GM23338 (cell line): ENCODE measurements around the gene NEDD1.

Source experiments
- CREB1 ChIP-seq: fragments of 250-450 bp; sonication (Bioruptor Pico); IDR thresholded peaks from 2 replicates; pipeline ENCODE4 v1.5.0; 2020; ENCODE audit warnings: low read depth, mild to moderate bottlenecking, moderate library complexity
- CTCF ChIP-seq, 2 experiments: fragments of 200-600 bp in 1 of 2; sonication (generic) in 1 of 2; conservative IDR thresholded peaks; 2 replicates each; pipeline versions ENCODE4 v1.5.1 to v1.6.1; 2016 to 2017; ENCODE audit warnings: antibody characterized with exemption in 2 of 2, low read depth in 2 of 2, mild to moderate bottlenecking in 2 of 2, moderate library complexity in 1 of 2
- EZH2 ChIP-seq: fragments of 200-600 bp; sonication (generic); IDR thresholded peaks from one replicate; pipeline ENCODE4 v1.8.0; 2017; ENCODE audit warnings: antibody characterized with exemption, mild to moderate bottlenecking, low read depth; ENCODE audit not compliant: unreplicated experiment
- EZH2phosphoT487 ChIP-seq: fragments of 200-600 bp; sonication (generic); IDR thresholded peaks from one replicate; pipeline ENCODE4 v1.8.1; 2018; ENCODE audit warnings: antibody characterized with exemption; ENCODE audit not compliant: unreplicated experiment
- JUNB ChIP-seq: IDR thresholded peaks from one replicate; pipeline ENCODE4 v1.6.1; 2016; ENCODE audit warnings: antibody characterized with exemption; ENCODE audit not compliant: unreplicated experiment
- NANOG ChIP-seq: IDR thresholded peaks from 2 replicates; pipeline ENCODE4 v1.6.1; 2016; ENCODE audit warnings: antibody characterized with exemption, borderline replicate concordance
- POLR2AphosphoS5 ChIP-seq: IDR thresholded peaks from 2 replicates; pipeline ENCODE4 v1.6.1; 2016; ENCODE audit warnings: antibody characterized with exemption, low read depth
- REST ChIP-seq: IDR thresholded peaks from one replicate; pipeline ENCODE4 v1.6.1; 2018; ENCODE audit warnings: antibody characterized with exemption; ENCODE audit not compliant: unreplicated experiment
- STAT1 ChIP-seq: IDR thresholded peaks from one replicate; pipeline ENCODE4 v1.6.1; 2016; ENCODE audit warnings: antibody characterized with exemption; ENCODE audit not compliant: unreplicated experiment
- ZNF114 ChIP-seq: fragments of 250-450 bp; sonication (Bioruptor Pico); IDR thresholded peaks from 2 replicates; pipeline ENCODE4 v1.5.0; 2020; ENCODE audit warnings: mild to moderate bottlenecking, moderate library complexity
- ZNF331 ChIP-seq: fragments of 250-450 bp; sonication (Bioruptor Pico); IDR thresholded peaks from 2 replicates; pipeline ENCODE4 v1.5.0; 2020; ENCODE audit warnings: low read depth, mild to moderate bottlenecking, moderate library complexity
- ZNF462 ChIP-seq: fragments of 250-450 bp; sonication (Bioruptor Pico); IDR thresholded peaks from 2 replicates; pipeline ENCODE4 v1.5.0; 2020; ENCODE audit warnings: mild to moderate bottlenecking, moderate library complexity

- TF ChIP-seq STAT1 (no peak), POLR2AphosphoS5 (no peak), CTCF (conservative IDR thresholded peaks at IDR 0.05; ENCODE audit: low read depth in 2 of 2) (no peak), EZH2 (no peak), REST (no peak), JUNB (no peak), CREB1 (no peak), EZH2phosphoT487 (no peak), NANOG (no peak), ZNF462 (CRISPR knock-in tag) (no peak), ZNF331 (no peak), ZNF114 (CRISPR knock-in tag) (no peak)
Observed at GRCh38 chr12:96861656-96862055, 45.4 kb upstream of the NEDD1 start.
